T-cell (primary cell): ENCODE data around the gene CD53. TPM values are rescaled to one million over a fixed set of nuclear protein-coding genes. Genes with fewer than 3 reads are reported as not detected.

Source experiments
- ATAC-seq, 4 experiments: fragments of 200-7000 bp in 3 of 4; fragments of 150-1000 bp in 1 of 4; cut with Tn5 transposase; replicated peaks in 1 of 4; 1 replicate in 3 of 4; 2 replicates in 1 of 4; pipeline ENCODE4 v1.10.0; 2021; ENCODE audit warnings: moderate library complexity in 3 of 4, mild to moderate bottlenecking in 2 of 4, moderate number of reproducible peaks in 1 of 4
- CTCF ChIA-PET, 2 donors: fragments of 300-600 bp; sonication (Branson Sonifier 250); formaldehyde crosslinking; loops; one replicate each; lab custom pipeline; 2022; ENCODE audit warnings: antibody characterized with exemption in 2 of 2; lab: Charles Lee
- POLR2A ChIA-PET, 2 donors: fragments of 300-600 bp; sonication (Branson Sonifier 250); formaldehyde crosslinking; loops; one replicate each; lab custom pipeline; 2022; ENCODE audit warnings: antibody characterized with exemption in 2 of 2; lab: Charles Lee
- DNase-seq, 35 experiments: peaks; one replicate each; pipeline versions ENCODE4 v3.0.0 to v3.0.0-alpha.2; 2013 to 2023
- H3K27ac ChIP-seq: one replicate; pipeline ENCODE4 v1.5.1; 2013; ENCODE audit warnings: low read length
- H3K27me3 ChIP-seq, 2 experiments: replicated peaks in 1 of 2; 1 replicate in 1 of 2; 2 replicates in 1 of 2; pipeline versions ENCODE4 v1.6.1 to v1.7.0; 2013; ENCODE audit warnings: low read length in 1 of 2, mixed read lengths in 1 of 2; ENCODE audit not compliant: control insufficient read depth in 2 of 2, insufficient read depth in 2 of 2; ENCODE audit errors: extremely low read depth in 1 of 2
- H3K36me3 ChIP-seq, 2 donors: 1 replicate in 1 of 2; 2 replicates in 1 of 2; pipeline versions ENCODE4 v1.6.1 to v1.7.0; 2013; ENCODE audit warnings: low read length in 1 of 2; ENCODE audit not compliant: control insufficient read depth in 2 of 2, insufficient read depth in 1 of 2; ENCODE audit errors: extremely low read depth in 1 of 2
- H3K4me1 ChIP-seq, 2 experiments: 1 replicate in 1 of 2; 2 replicates in 1 of 2; pipeline versions ENCODE4 v1.6.1 to v1.7.0; 2013; ENCODE audit warnings: low read length in 2 of 2, mixed read lengths in 1 of 2; ENCODE audit not compliant: insufficient read depth in 2 of 2, control insufficient read depth in 1 of 2; ENCODE audit errors: extremely low read depth in 1 of 2
- H3K4me3 ChIP-seq, 2 donors: 1 replicate in 1 of 2; 2 replicates in 1 of 2; pipeline versions ENCODE4 v1.5.1 to v1.7.0; 2013; ENCODE audit warnings: mild to moderate bottlenecking in 2 of 2, low read length in 1 of 2, moderate library complexity in 1 of 2; ENCODE audit not compliant: control insufficient read depth in 1 of 2; ENCODE audit errors: extremely low read depth in 1 of 2
- H3K9me3 ChIP-seq: 2 replicates; pipeline ENCODE4 v1.7.0; 2013
- H3K27ac Mint-ChIP-seq, 2 donors: one replicate each; pipeline ENCODE4 v1.8.0; 2020 to 2021; ENCODE audit warnings: mild to moderate bottlenecking in 2 of 2, mixed read lengths in 2 of 2
- H3K27me3 Mint-ChIP-seq, 2 donors: one replicate each; pipeline ENCODE4 v1.8.0; 2021 to 2022; ENCODE audit warnings: mixed read lengths in 2 of 2
- H3K36me3 Mint-ChIP-seq: one replicate; pipeline ENCODE4 v1.8.0; 2021; ENCODE audit warnings: mixed read lengths
- H3K4me1 Mint-ChIP-seq, 3 donors: one replicate each; pipeline ENCODE4 v1.8.0; 2020 to 2022; ENCODE audit warnings: mixed read lengths in 3 of 3, mild to moderate bottlenecking in 1 of 3
- H3K4me3 Mint-ChIP-seq, 3 donors: one replicate each; pipeline ENCODE4 v1.8.0; 2020 to 2022; ENCODE audit warnings: mild to moderate bottlenecking in 3 of 3, mixed read lengths in 3 of 3, moderate library complexity in 3 of 3
- H3K9me3 Mint-ChIP-seq, 3 donors: one replicate each; pipeline ENCODE4 v1.8.0; 2020 to 2022; ENCODE audit warnings: mixed read lengths in 3 of 3
- WGBS: methylation state at CpG from one replicate; pipeline ENCODE4 v1.1.5; 2013; ENCODE audit warnings: missing lambda C conversion rate; ENCODE audit not compliant: insufficient coverage; 5-methylcytosine and 5-hydroxymethylcytosine counted together
- total RNA-seq, 35 experiments: library from RNA in 6 of 35; stranded (reverse) in 6 of 35; fragments of 120-200 nt in 1 of 35; gene quantifications; one replicate each; pipeline versions ENCODE4 v1.2.1 to v1.2.4 and lab custom pipeline; 2013 to 2026

The CD53 gene
- total RNA-seq, 5 donors from 2014 or later (not counting 1 experiment from before 2014, with no cell fraction given): 288 to 405 (median 386) TPM

DNA sequence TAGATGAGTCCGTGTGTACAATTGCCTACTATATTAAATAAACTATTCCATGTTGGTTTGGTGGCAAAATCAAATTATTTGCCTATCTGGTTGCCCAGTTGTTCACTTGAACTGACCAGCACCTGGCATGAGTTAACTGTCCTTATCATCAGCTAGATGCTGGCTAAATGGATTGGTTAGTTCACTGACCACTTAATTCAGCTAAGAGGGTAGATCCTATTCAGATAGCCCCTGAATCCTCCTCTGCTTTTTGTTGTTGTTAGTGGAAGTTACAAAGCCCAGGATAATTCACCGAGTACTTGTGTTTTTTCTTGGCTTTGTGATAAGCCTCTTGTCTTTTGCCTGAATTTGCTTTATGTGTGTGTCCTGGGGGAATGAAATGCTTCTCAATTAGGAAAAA, 22.8 kb upstream of the CD53 start:
- Histone ChIP-seq H3K4me1 (no peaks in the 10 kb centered on the region), H3K9me3 (no peaks in the 10 kb centered on the region), H3K27me3 (no peaks in the 10 kb centered on the region), H3K27ac (no peak overlapping the region), H3K36me3 (no peaks in the 10 kb centered on the region), H3K4me3 (no peak overlapping the region)
- Mint-ChIP-seq H3K27me3 (peaks cover 0 to 6% of the 10 kb centered on the region in 2 donors), H3K36me3 (no peaks in the 10 kb centered on the region), H3K9me3 (no peaks in the 10 kb centered on the region), H3K27ac (no peak overlapping the region), H3K4me1 (peaks cover 0 to 2% (median 0%) of the 10 kb centered on the region in 3 donors), H3K4me3 (no peak overlapping the region)
- no peak for ATAC-seq
- ChIA-PET CTCF (interaction anchor here in 1 of 2 donors (0.7 kb wide), 1 partner anchor 221 kb away, joined by 3 read pairs; no protein-coding TSS in a partner anchor), POLR2A (no interaction called here)
- WGBS: 100% methylated on average over 1 of the region's 2 CpGs
- no peak for DNase-seq

- Histone ChIP-seq H3K9me3 (no peaks in the 10 kb centered on the region), H3K27me3 (no peaks in the 10 kb centered on the region), H3K36me3 (no peaks in the 10 kb centered on the region), H3K27ac (no peak overlapping the region), H3K4me1 (no peaks in the 10 kb centered on the region), H3K4me3 (no peak overlapping the region)
- WGBS: no CpG with 5 or more reads among the region's 1 CpG
- ChIA-PET POLR2A (no interaction called here), CTCF (interaction anchor here in 1 of 2 donors (0.7 kb wide), 1 partner anchor 221 kb away, joined by 3 read pairs; no protein-coding TSS in a partner anchor)
- H3K9me3 Mint-ChIP-seq: no peaks in the 10 kb centered on the region
- no peak overlapping the region for H3K27ac Mint-ChIP-seq
- peaks cover 0 to 2% (median 0%) of the 10 kb centered on the region in 3 donors for H3K4me1 Mint-ChIP-seq
- peaks cover 0 to 6% of the 10 kb centered on the region in 2 donors for H3K27me3 Mint-ChIP-seq
- no peak overlapping the region for H3K4me3 Mint-ChIP-seq
- no peak for DNase-seq
- H3K36me3 Mint-ChIP-seq: no peaks in the 10 kb centered on the region
- ATAC-seq: no peak
These were observed 22.3 kb upstream of the CD53 start for GRCh38 chr1:110850627-110851026.

GRCh38 chr1:110853135-110853534, 19.8 kb upstream of the CD53 start:
- Mint-ChIP-seq H3K27me3 (peaks cover 0 to 6% of the 10 kb centered on the region in 2 donors), H3K4me1 (peaks cover 0 to 3% (median 1%) of the 10 kb centered on the region in 3 donors), H3K9me3 (no peaks in the 10 kb centered on the region), H3K27ac (no peak overlapping the region), H3K4me3 (no peak overlapping the region), H3K36me3 (no peaks in the 10 kb centered on the region)
- Histone ChIP-seq H3K27ac (no peak overlapping the region), H3K9me3 (no peaks in the 10 kb centered on the region), H3K27me3 (no peaks in the 10 kb centered on the region), H3K4me1 (no peaks in the 10 kb centered on the region), H3K4me3 (no peak overlapping the region), H3K36me3 (no peaks in the 10 kb centered on the region)
- POLR2A ChIA-PET: no interaction called here
- no peak for ATAC-seq
- DNase-seq: no peak
- CTCF ChIA-PET: no interaction called here
- WGBS: no CpG with 5 or more reads among the region's 3 CpGs

DNA sequence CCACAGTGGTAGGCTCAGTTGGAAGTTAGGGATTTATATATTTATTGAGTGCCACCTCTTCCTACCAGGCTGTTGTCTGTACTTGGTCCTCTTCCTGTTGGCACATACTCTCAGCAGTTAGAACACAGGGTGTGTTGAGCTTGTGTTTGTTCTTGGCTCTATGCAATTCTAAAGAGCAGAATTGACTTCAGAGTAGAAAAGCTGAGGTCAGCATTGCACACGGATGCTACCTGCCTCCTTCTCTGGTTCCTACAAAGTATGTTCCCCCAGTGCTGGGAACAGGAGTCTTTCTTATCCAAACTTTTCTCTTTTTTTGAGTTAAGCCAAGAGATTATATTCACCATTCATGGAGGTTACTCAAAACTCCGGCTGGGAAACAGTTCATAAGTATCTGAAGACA, 16.5 kb upstream of the CD53 start:
- ChIA-PET CTCF (interaction anchor here in 1 of 2 donors (0.6 to 1.3 kb wide), 2 partner anchors 28 to 174 kb away, joined by 3 to 5 read pairs; no protein-coding TSS in a partner anchor), POLR2A (interaction anchor here in 1 of 2 donors (0.6 kb wide), 1 partner anchor 50 kb away, joined by 3 read pairs; no protein-coding TSS in a partner anchor)
- no peak overlapping the region for H3K27ac ChIP-seq
- no peak overlapping the region for H3K4me3 ChIP-seq
- no peaks in the 10 kb centered on the region for H3K9me3 ChIP-seq
- H3K4me3 Mint-ChIP-seq: no peak overlapping the region
- no peaks in the 10 kb centered on the region for H3K36me3 ChIP-seq
- WGBS: no CpG with 5 or more reads among the region's 2 CpGs
- H3K9me3 Mint-ChIP-seq: no peaks in the 10 kb centered on the region
- H3K36me3 Mint-ChIP-seq: no peaks in the 10 kb centered on the region
- H3K27ac Mint-ChIP-seq: no peak overlapping the region
- peaks cover 0 to 6% of the 10 kb centered on the region in 2 donors for H3K27me3 Mint-ChIP-seq
- peaks cover 6 to 7% (median 6%) of the 10 kb centered on the region in 3 donors for H3K4me1 Mint-ChIP-seq
- H3K4me1 ChIP-seq: no peaks in the 10 kb centered on the region
- DNase-seq (no peak), ATAC-seq (no peak)
- no peaks in the 10 kb centered on the region for H3K27me3 ChIP-seq

DNA sequence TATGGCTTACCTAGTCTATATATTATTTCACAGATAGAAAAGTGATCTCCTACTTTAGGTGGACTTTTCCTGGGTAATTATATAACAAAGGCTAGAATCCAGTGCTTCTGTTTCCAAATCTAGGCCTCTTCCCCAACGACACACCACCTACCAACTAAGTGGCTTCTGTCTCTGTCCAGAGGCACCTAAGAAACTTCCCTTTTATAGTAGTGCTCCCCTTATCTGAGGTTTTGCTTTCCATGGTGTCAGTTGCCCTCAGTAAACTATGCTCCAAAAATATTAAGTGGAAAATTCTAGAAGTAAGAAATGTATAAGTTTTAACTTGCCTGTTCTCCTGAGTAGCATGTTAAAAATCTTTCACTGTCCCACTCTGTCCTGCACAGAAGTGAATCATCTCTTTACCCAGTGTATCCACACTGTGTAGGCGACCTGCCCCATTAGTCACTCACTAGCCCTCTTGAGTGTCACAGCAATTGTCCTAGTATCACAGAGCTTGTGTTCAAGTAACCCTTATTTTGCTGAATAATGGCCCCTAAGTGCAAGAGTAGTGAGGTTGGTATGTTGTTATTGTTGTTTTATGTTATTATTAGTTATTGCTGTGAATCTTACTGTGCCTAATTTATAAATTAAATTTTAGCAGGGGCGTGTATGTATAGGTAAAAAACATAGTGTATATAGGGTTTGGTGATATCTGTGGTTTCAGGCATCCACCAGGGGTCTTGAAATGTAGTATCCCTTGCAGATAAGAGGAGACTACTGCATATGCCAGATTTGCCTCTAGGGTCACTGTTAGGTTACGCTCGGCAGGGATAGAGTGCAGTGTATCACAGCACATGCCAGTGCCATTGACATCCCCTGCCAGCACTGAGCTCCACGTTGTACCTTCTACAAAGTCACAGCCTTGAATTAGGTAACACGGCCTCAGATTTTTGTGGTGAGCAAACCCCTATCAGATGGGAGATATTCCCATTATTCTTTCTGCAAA, 14.7 kb upstream of the CD53 start:
- WGBS: 97% methylated on average over 3 of the region's 7 CpGs
- peaks cover 0 to 6% (median 3%) of the 10 kb centered on the region in 3 donors for H3K9me3 Mint-ChIP-seq
- no peaks in the 10 kb centered on the region for H3K4me1 ChIP-seq
- H3K36me3 ChIP-seq: no peaks in the 10 kb centered on the region
- no peaks in the 10 kb centered on the region for H3K9me3 ChIP-seq
- H3K27me3 ChIP-seq: no peaks in the 10 kb centered on the region
- H3K27ac ChIP-seq: no peak overlapping the region
- H3K27ac Mint-ChIP-seq: no peak overlapping the region
- no peak overlapping the region for H3K4me3 ChIP-seq
- ChIA-PET POLR2A (no interaction called here), CTCF (no interaction called here)
- ATAC-seq: no peak
- peaks cover 7 to 14% (median 10%) of the 10 kb centered on the region in 3 donors for H3K4me1 Mint-ChIP-seq
- H3K4me3 Mint-ChIP-seq: no peak overlapping the region
- peaks cover 0 to 6% of the 10 kb centered on the region in 2 donors for H3K27me3 Mint-ChIP-seq
- DNase-seq: no peak
- no peaks in the 10 kb centered on the region for H3K36me3 Mint-ChIP-seq

DNA sequence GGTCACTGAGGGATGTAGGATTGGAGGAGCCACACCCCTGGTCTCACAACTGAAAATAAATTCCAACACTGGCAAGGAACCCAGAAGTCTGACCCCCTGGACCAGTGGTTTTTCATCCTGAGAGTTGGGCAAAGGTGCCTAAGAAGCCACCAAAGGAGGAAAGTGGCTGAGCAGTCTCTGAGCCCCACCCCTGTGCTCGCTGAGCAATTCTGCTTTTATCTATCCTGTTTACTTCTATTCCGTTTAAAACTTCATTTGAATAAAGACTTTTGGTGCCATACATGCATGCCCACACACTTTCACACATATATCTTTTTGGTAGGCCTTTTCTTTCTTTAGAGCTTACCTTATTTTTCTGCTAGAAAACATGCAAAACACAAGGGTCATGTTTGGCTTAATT, 13.9 kb upstream of the CD53 start:
- ChIA-PET POLR2A (no interaction called here), CTCF (interaction anchor here in 1 of 2 donors (0.7 kb wide), 1 partner anchor 32 kb away, joined by 5 read pairs; no protein-coding TSS in a partner anchor)
- no peaks in the 10 kb centered on the region for H3K36me3 ChIP-seq
- WGBS: 60% methylated on average over 1 of the region's 2 CpGs
- Mint-ChIP-seq H3K4me3 (no peak overlapping the region), H3K36me3 (no peaks in the 10 kb centered on the region), H3K27ac (no peak overlapping the region), H3K9me3 (peaks cover 0 to 9% (median 3%) of the 10 kb centered on the region in 3 donors), H3K27me3 (peaks cover 0 to 6% of the 10 kb centered on the region in 2 donors), H3K4me1 (peaks cover 10 to 18% (median 14%) of the 10 kb centered on the region in 3 donors)
- ATAC-seq (no peak), DNase-seq (no peak)
- no peak overlapping the region for H3K4me3 ChIP-seq
- H3K4me1 ChIP-seq: no peaks in the 10 kb centered on the region
- H3K27me3 ChIP-seq: no peaks in the 10 kb centered on the region
- H3K27ac ChIP-seq: no peak overlapping the region
- H3K9me3 ChIP-seq: no peaks in the 10 kb centered on the region
